HepG2 (cell line): ENCODE measurements around the gene LUZP1. TPM values are rescaled to one million over a fixed set of nuclear protein-coding genes. Genes with fewer than 3 reads are reported as not detected.
A peak's percentile ranks its signal among the peaks of the same experiment; 100 is the strongest.

Experiments used
- ATAC-seq: fragments of 200-7000 bp; cut with Tn5 transposase; 3 replicates; pipeline ENCODE4 v1.9.1; 2020; ENCODE audit warnings: mild to moderate bottlenecking, moderate library complexity
- BruUV-seq: library from RNA; stranded (reverse); fragments of 400-500 nt; replicated peaks from 2 replicates; lab custom pipeline; 2021; lab: Mats Ljungman, UMichigan
- CTCF ChIA-PET: fragments of 300-600 bp; formaldehyde crosslinking; extraction: SDS; loops from one replicate; lab custom pipeline; 2021; ENCODE audit warnings: low total read pairs, inconsistent platforms, low intra/inter-chr PET ratio; lab: Yijun Ruan, JAX
- POLR2A ChIA-PET: fragments of 350-600 bp; sonication (Branson Sonifier 250); formaldehyde crosslinking; loops from one replicate; lab custom pipeline; 2020; ENCODE audit warnings: antibody characterized with exemption, inconsistent platforms; lab: Yijun Ruan, JAX
- DNase-seq: peaks from one replicate; pipeline ENCODE4 v3.0.0-alpha.2; 2015; ENCODE audit warnings: low spot score
- FAIRE-seq: peaks from 3 replicates; lab custom pipeline; 2011; peaks lifted over from hg19 to GRCh38; lab: Jason Lieb, UNC
- H2AFZ ChIP-seq: one replicate; pipeline ENCODE4 v1.6.1; 2011; ENCODE audit warnings: low read length, inconsistent platforms
- H3K27ac ChIP-seq: fragments of 300-600 bp; 3 replicates; pipeline ENCODE4 v1.8.0; 2011; ENCODE audit warnings: mixed run types, mild to moderate bottlenecking, mixed read lengths, low read length, inconsistent platforms; ENCODE audit not compliant: insufficient read depth; ENCODE audit errors: extremely low read length
- H3K27me3 ChIP-seq, 2 experiments: fragments of 200-600 bp in 1 of 2; 2 replicates in 1 of 2; 3 replicates in 1 of 2; pipeline versions ENCODE4 v1.6.0 to v1.8.0; 2011; ENCODE audit warnings: low read length in 2 of 2, mild to moderate bottlenecking in 2 of 2, moderate library complexity in 2 of 2, inconsistent platforms in 1 of 2; ENCODE audit not compliant: insufficient read depth in 2 of 2, control insufficient read depth in 1 of 2
- H3K36me3 ChIP-seq, 2 experiments: fragments of 200-600 bp in 1 of 2; replicated peaks in 1 of 2; 2 replicates in 1 of 2; 3 replicates in 1 of 2; pipeline versions ENCODE4 v1.5.1 to v1.8.0; 2011; ENCODE audit warnings: low read length in 2 of 2, inconsistent platforms in 1 of 2; ENCODE audit not compliant: insufficient read depth in 2 of 2, control insufficient read depth in 1 of 2
- H3K4me1 ChIP-seq: 2 replicates; pipeline ENCODE4 v1.5.1; 2012; ENCODE audit warnings: low read length, inconsistent platforms; ENCODE audit not compliant: insufficient read depth
- H3K4me2 ChIP-seq: 2 replicates; pipeline ENCODE4 v1.6.0; 2011; ENCODE audit warnings: low read depth, low read length, inconsistent platforms
- H3K4me3 ChIP-seq, 3 experiments: fragments of 200-600 bp in 1 of 3; sonication (generic), shearing (Covaris generic) in 1 of 3; replicated peaks in 1 of 3; 2 replicates each; pipeline ENCODE4 v1.5.1; 2011 to 2016; ENCODE audit warnings: low read length in 3 of 3, inconsistent platforms in 2 of 3, low read depth in 2 of 3, mild to moderate bottlenecking in 2 of 3, control low read depth in 1 of 3, mixed read lengths in 1 of 3; ENCODE audit not compliant: insufficient read depth in 1 of 3
- H3K79me2 ChIP-seq: one replicate; pipeline ENCODE4 v1.6.1; 2011; ENCODE audit warnings: low read length, inconsistent platforms; ENCODE audit not compliant: insufficient read depth
- H3K9ac ChIP-seq: 2 replicates; pipeline ENCODE4 v1.6.0; 2011; ENCODE audit warnings: mild to moderate bottlenecking, low read depth, low read length, inconsistent platforms; ENCODE audit not compliant: insufficient read depth
- H3K9me3 ChIP-seq: 2 replicates; pipeline ENCODE4 v1.5.1; 2012; ENCODE audit warnings: mild to moderate bottlenecking, low read length
- H4K20me1 ChIP-seq: 2 replicates; pipeline ENCODE4 v1.6.0; 2011; ENCODE audit warnings: inconsistent platforms, mild to moderate bottlenecking, low read length, moderate library complexity; ENCODE audit not compliant: insufficient read depth
- HNRNPK ChIP-seq: fragments of 200-400 bp; formaldehyde crosslinking; IDR thresholded peaks from 2 replicates; pipeline ENCODE4 v1.6.1; 2018; ENCODE audit warnings: low read length, low read depth, moderate library complexity, mild to moderate bottlenecking; ENCODE audit not compliant: poor library complexity, severe bottlenecking
- NFKBIZ ChIP-seq: IDR thresholded peaks from 2 replicates; pipeline ENCODE4 v1.6.1; 2018; ENCODE audit warnings: missing genetic modification reagents, missing compliant biosample characterization
- RBM39 ChIP-seq: fragments of 200-400 bp; formaldehyde crosslinking; IDR thresholded peaks from one replicate; pipeline ENCODE4 v1.6.1; 2018; ENCODE audit warnings: antibody characterized with exemption, mild to moderate bottlenecking, low read depth, low read length; ENCODE audit not compliant: poor library complexity, severe bottlenecking
- WGBS: methylation state at CpG from one replicate; pipeline ENCODE4 v1.1.6; 2017; ENCODE audit warnings: low lambda C conversion rate; 5-methylcytosine and 5-hydroxymethylcytosine counted together
- in situ Hi-C: cut with HindIII; loops from 2 replicates; pipeline ENCODE4 v1.10.0; 2017; ENCODE audit warnings: low pct_unique_long_range_greater_than_20kb; ENCODE audit not compliant: extremely low pct_ligation_motif_present
- intact Hi-C: fragments of 100-400 bp; cut with micrococcal nuclease; formaldehyde crosslinking; loops from one replicate; pipeline ENCODE4 v1.10.0; 2022; ENCODE audit not compliant: unreplicated experiment
- polyA plus RNA-seq, 8 experiments: library from polyadenylated mRNA; depleted of rRNA in 3 of 8; stranded (reverse) in 7 of 8; unstranded in 1 of 8; fragments of >200 nt; fragmentation: Illumina TruSeq in 4 of 8; extraction: Trizol in 4 of 8; gene quantifications; 2 replicates each; pipeline versions ENCODE4 v1.2.1 to v1.2.3, GENCODE V29; 2011 to 2016; ENCODE audit warnings: low read depth in 4 of 8, missing spikeins in 1 of 8, mixed read lengths in 1 of 8; ENCODE audit not compliant: insufficient read depth in 1 of 8
- total RNA-seq, 5 experiments: library from RNA; depleted of rRNA; stranded (reverse); fragments of >200 nt; fragmentation: Illumina TruSeq; extraction: Trizol; gene quantifications; 2 replicates each; pipeline ENCODE4 v1.2.3, GENCODE V29; 2016; ENCODE audit warnings: low read depth in 1 of 5
- TF ChIP-seq, protein P1 (sequence below): conservative IDR thresholded peaks from 2 replicates; pipeline ENCODE4 v1.6.1; 2018; ENCODE audit warnings: missing genetic modification reagents
- TF ChIP-seq, protein P2 (sequence below): fragments of 450-650 bp; IDR thresholded peaks from 2 replicates; pipeline ENCODE4 v1.6.1; 2016
- TF ChIP-seq, protein P3 (sequence below): sonication (generic); formaldehyde crosslinking; IDR thresholded peaks from 2 replicates; pipeline ENCODE4 v1.8.0; 2022; ENCODE audit warnings: mild to moderate bottlenecking, missing genetic modification reagents

Gene LUZP1
- total and polyA plus RNA-seq, 2 of the 13 experiments (the other 11 are each of a cell fraction or from before 2014, with no cell fraction given): 6.9 to 12.7 TPM

DNA sequence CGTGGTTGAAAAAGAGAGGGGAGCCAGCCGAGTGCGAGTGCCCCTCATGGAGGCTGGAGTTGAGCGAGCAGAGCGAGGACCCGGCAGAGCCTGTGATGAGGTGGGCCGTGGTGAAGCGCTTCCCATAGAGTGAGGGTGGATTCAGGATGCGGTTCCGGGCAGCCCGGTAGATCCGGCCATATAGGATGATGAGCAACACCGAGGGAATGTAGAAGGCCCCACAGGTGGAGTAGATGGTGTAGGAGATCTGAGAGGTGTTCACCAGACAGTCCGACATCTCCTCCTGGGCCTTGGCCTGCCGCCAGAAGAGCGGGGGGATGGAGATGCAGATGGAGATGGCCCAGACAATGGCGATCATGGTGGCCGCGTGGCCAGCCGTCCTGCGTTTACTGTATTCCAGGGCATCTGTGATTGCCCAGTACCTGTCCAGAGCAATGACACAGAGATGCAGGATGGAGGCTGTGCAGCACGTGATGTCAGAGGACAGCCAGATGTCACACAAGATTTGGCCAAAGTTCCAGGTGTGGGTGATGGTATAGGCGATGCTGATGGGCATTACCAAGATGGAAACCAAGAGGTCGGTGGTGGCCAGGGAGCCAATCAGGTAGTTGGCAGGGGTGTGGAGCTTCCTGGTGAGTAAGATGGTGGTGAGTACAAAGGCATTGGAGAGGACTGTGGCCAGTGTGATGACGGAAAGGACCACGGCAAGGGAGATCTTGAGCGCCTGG, 24.9 kb upstream of the LUZP1 start:
- Histone ChIP-seq H3K27ac (no peak overlapping the region), H3K4me2 (no peak overlapping the region), H3K36me3 (no peaks in the 10 kb centered on the region), H3K79me2 (no peaks in the 10 kb centered on the region), H3K27me3 (no peaks in the 10 kb centered on the region), H3K9me3 (no peaks in the 10 kb centered on the region), H2AFZ (no peak overlapping the region), H3K4me1 (peaks cover 21% of the 10 kb centered on the region), H3K4me3 (no peak overlapping the region), H3K9ac (no peak overlapping the region), H4K20me1 (no peaks in the 10 kb centered on the region)
- TF ChIP-seq, protein P1, sequence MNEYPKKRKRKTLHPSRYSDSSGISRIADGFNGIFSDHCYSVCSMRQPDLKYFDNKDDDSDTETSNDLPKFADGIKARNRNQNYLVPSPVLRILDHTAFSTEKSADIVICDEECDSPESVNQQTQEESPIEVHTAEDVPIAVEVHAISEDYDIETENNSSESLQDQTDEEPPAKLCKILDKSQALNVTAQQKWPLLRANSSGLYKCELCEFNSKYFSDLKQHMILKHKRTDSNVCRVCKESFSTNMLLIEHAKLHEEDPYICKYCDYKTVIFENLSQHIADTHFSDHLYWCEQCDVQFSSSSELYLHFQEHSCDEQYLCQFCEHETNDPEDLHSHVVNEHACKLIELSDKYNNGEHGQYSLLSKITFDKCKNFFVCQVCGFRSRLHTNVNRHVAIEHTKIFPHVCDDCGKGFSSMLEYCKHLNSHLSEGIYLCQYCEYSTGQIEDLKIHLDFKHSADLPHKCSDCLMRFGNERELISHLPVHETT (CRISPR knock-in tag): no peak
- TF ChIP-seq, protein P2, sequence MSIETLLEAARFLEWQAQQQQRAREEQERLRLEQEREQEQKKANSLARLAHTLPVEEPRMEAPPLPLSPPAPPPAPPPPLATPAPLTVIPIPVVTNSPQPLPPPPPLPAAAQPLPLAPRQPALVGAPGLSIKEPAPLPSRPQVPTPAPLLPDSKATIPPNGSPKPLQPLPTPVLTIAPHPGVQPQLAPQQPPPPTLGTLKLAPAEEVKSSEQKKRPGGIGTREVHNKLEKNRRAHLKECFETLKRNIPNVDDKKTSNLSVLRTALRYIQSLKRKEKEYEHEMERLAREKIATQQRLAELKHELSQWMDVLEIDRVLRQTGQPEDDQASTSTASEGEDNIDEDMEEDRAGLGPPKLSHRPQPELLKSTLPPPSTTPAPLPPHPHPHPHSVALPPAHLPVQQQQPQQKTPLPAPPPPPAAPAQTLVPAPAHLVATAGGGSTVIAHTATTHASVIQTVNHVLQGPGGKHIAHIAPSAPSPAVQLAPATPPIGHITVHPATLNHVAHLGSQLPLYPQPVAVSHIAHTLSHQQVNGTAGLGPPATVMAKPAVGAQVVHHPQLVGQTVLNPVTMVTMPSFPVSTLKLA: peak; percentile 17; the same call in 1 of the 2 replicates
- intact Hi-C loops (no loop called here), in situ Hi-C loops (loop anchor here (5.0 kb wide), 1 partner anchor 216 kb away; no protein-coding TSS in a partner anchor)
- CTCF ChIA-PET: no interaction called here
- BruUV-seq: no TSS peak
- DNase-seq (no peak), ATAC-seq (no peak), FAIRE-seq (no peak)
- WGBS: 90% methylated on average over 27 of the region's 27 CpGs
- POLR2A ChIA-PET: no interaction called here

DNA sequence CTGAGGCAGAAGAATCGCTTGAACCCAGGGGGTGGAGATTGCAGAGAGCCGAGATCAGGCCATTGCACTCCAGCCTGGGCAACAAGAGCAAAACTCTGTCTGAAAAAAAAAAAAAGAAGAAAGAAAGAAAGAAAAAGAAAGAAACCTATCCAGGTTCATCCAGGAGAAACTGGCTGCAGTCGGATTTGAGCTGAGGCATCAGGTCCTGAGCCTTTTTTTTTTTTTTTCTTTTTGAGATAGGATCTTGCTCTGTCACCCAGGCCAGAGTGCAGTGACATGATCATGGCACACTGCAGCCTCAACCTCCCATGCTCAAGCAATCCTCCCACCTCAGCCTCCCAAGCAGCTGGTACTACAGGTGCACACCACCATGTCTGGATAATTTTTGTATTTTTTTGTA, 22.5 kb upstream of the LUZP1 start:
- in situ Hi-C loops (loop anchor here (5.0 kb wide), 1 partner anchor 214 kb away; no protein-coding TSS in a partner anchor), intact Hi-C loops (no loop called here)
- Histone ChIP-seq H3K4me1 (peaks cover 41% of the 10 kb centered on the region), H3K4me3 (no peak overlapping the region), H3K79me2 (no peaks in the 10 kb centered on the region), H3K9ac (no peak overlapping the region), H3K4me2 (no peak overlapping the region), H3K9me3 (no peaks in the 10 kb centered on the region), H3K36me3 (no peaks in the 10 kb centered on the region), H2AFZ (no peak overlapping the region), H4K20me1 (no peaks in the 10 kb centered on the region), H3K27ac (no peak overlapping the region), H3K27me3 (no peaks in the 10 kb centered on the region)
- ChIA-PET CTCF (no interaction called here), POLR2A (no interaction called here)
- ATAC-seq: no peak
- FAIRE-seq: no peak
- BruUV-seq: no TSS peak
- no peak for DNase-seq
- TF ChIP-seq RBM39 (no peak), HNRNPK (no peak), NFKBIZ (CRISPR knock-in tag) (no peak)
- TF ChIP-seq, protein P3, sequence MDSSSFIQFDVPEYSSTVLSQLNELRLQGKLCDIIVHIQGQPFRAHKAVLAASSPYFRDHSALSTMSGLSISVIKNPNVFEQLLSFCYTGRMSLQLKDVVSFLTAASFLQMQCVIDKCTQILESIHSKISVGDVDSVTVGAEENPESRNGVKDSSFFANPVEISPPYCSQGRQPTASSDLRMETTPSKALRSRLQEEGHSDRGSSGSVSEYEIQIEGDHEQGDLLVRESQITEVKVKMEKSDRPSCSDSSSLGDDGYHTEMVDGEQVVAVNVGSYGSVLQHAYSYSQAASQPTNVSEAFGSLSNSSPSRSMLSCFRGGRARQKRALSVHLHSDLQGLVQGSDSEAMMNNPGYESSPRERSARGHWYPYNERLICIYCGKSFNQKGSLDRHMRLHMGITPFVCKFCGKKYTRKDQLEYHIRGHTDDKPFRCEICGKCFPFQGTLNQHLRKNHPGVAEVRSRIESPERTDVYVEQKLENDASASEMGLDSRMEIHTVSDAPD (CRISPR knock-in tag): no peak
- WGBS: 71% methylated on average over 3 of the region's 3 CpGs
